Endothelial cell of umbilical vein (primary cell): ENCODE data around the gene ELOA. TPM values are rescaled to one million over a fixed set of nuclear protein-coding genes. Genes with fewer than 3 reads are reported as not detected.

ENCODE experiments used
- BruUV-seq: library from RNA; stranded (reverse); fragments of 400-500 nt; replicated peaks from 2 replicates; lab custom pipeline; 2021; lab: Mats Ljungman, UMichigan
- CTCF ChIA-PET: fragments of 300-600, 350-600 bp; sonication (Branson Sonifier 250); formaldehyde crosslinking; loops from one replicate; lab custom pipeline; 2021; ENCODE audit warnings: antibody characterized with exemption, inconsistent platforms; lab: Charles Lee
- POLR2A ChIA-PET: fragments of 300-600, 350-600 bp; sonication (Branson Sonifier 250); formaldehyde crosslinking; loops from one replicate; lab custom pipeline; 2021; ENCODE audit warnings: antibody characterized with exemption, inconsistent platforms; lab: Charles Lee
- DNase-seq: peaks from one replicate; pipeline ENCODE4 v3.0.0-alpha.2; 2011; ENCODE audit warnings: low read depth, low spot score
- FAIRE-seq: peaks from 2 replicates; lab custom pipeline; 2011; peaks lifted over from hg19 to GRCh38; lab: Jason Lieb, UNC
- H2AFZ ChIP-seq: 2 replicates; pipeline ENCODE4 v1.6.0; 2012; ENCODE audit warnings: low read depth, low read length, control low read depth, inconsistent platforms
- H3K27ac ChIP-seq: 2 replicates; pipeline ENCODE4 v1.5.1; 2011; ENCODE audit warnings: low read depth, mild to moderate bottlenecking, control low read depth, low read length, moderate library complexity; ENCODE audit not compliant: insufficient read depth
- H3K27me3 ChIP-seq, 2 experiments: 2 replicates each; pipeline versions ENCODE4 v1.6.0 to v1.6.1; 2011; ENCODE audit warnings: low read length in 2 of 2, mixed read lengths in 1 of 2; ENCODE audit not compliant: control insufficient read depth in 2 of 2, insufficient read depth in 2 of 2
- H3K36me3 ChIP-seq, 2 experiments: 2 replicates in 1 of 2; 3 replicates in 1 of 2; pipeline ENCODE4 v1.5.1; 2011; ENCODE audit warnings: low read length in 2 of 2, mild to moderate bottlenecking in 1 of 2, moderate library complexity in 1 of 2; ENCODE audit not compliant: control insufficient read depth in 2 of 2, insufficient read depth in 2 of 2; ENCODE audit errors: extremely low read depth in 1 of 2
- H3K4me1 ChIP-seq: 3 replicates; pipeline ENCODE4 v1.5.1; 2011; ENCODE audit warnings: mild to moderate bottlenecking, low read length; ENCODE audit not compliant: control insufficient read depth, insufficient read depth; ENCODE audit errors: extremely low read depth
- H3K4me2 ChIP-seq: 2 replicates; pipeline ENCODE4 v1.6.1; 2011; ENCODE audit warnings: low read length, control low read depth, mixed read lengths; ENCODE audit not compliant: insufficient read depth
- H3K4me3 ChIP-seq, 3 experiments: fragments of 200-600 bp in 1 of 3; sonication (generic), shearing (Covaris generic) in 1 of 3; replicated peaks in 1 of 3; 2 replicates each; pipeline ENCODE4 v1.5.1; 2011 to 2016; ENCODE audit warnings: control low read depth in 3 of 3, low read length in 3 of 3, mild to moderate bottlenecking in 2 of 3, inconsistent platforms in 1 of 3, low read depth in 1 of 3, moderate library complexity in 1 of 3; ENCODE audit not compliant: insufficient read depth in 1 of 3
- H3K79me2 ChIP-seq: 2 replicates; pipeline ENCODE4 v1.6.0; 2012; ENCODE audit warnings: low read length, inconsistent platforms; ENCODE audit not compliant: control insufficient read depth, insufficient read depth
- H3K9ac ChIP-seq: replicated peaks from 2 replicates; pipeline ENCODE3; 2011; ENCODE audit warnings: low read length, control low read depth; ENCODE audit not compliant: insufficient read depth; ENCODE audit errors: extremely low read depth
- H3K9me1 ChIP-seq: replicated peaks from 3 replicates; pipeline ENCODE4 v1.6.0; 2011; ENCODE audit warnings: mild to moderate bottlenecking, low read length; ENCODE audit not compliant: control insufficient read depth, insufficient read depth; ENCODE audit errors: extremely low read depth
- H3K9me3 ChIP-seq: replicated peaks from 2 replicates; pipeline ENCODE4 v1.5.1; 2012; ENCODE audit warnings: low read length, inconsistent platforms; ENCODE audit not compliant: control insufficient read depth, insufficient read depth
- H4K20me1 ChIP-seq: replicated peaks from 2 replicates; pipeline ENCODE3; 2011; ENCODE audit warnings: mild to moderate bottlenecking, low read length; ENCODE audit not compliant: control insufficient read depth, insufficient read depth; ENCODE audit errors: extremely low read depth
- EZH2 ChIP-seq: IDR thresholded peaks from 2 replicates; pipeline ENCODE4 v1.6.1; 2012; ENCODE audit warnings: borderline replicate concordance, low read depth, mild to moderate bottlenecking, moderate library complexity, low read length, inconsistent platforms; ENCODE audit not compliant: severe bottlenecking
- FOS ChIP-seq: IDR thresholded peaks from 2 replicates; pipeline ENCODE4 v1.6.1; 2011; ENCODE audit warnings: mild to moderate bottlenecking, low read length, moderate library complexity, borderline replicate concordance; ENCODE audit not compliant: insufficient read depth
- GATA2 ChIP-seq: IDR thresholded peaks from 2 replicates; pipeline ENCODE4 v1.7.0; 2011; ENCODE audit warnings: low read depth, mild to moderate bottlenecking, moderate library complexity, mixed read lengths, low read length; ENCODE audit not compliant: insufficient read length, insufficient read depth
- JUN ChIP-seq: IDR thresholded peaks from 2 replicates; pipeline ENCODE4 v1.6.1; 2011; ENCODE audit warnings: borderline replicate concordance, low read depth; ENCODE audit not compliant: insufficient read length, insufficient read depth
- MYC ChIP-seq: IDR thresholded peaks from one replicate; pipeline ENCODE4 v1.6.1; 2011; ENCODE audit warnings: mild to moderate bottlenecking, low read depth, low read length
- POLR2A ChIP-seq: IDR thresholded peaks from 2 replicates; pipeline ENCODE4 v1.6.1; 2012; ENCODE audit warnings: low read depth, mild to moderate bottlenecking, control low read depth, low read length
- POLR2AphosphoS5 ChIP-seq: IDR thresholded peaks from 2 replicates; pipeline ENCODE4 v1.6.1; 2012; ENCODE audit warnings: low read depth, mild to moderate bottlenecking, control low read depth, low read length, moderate library complexity; ENCODE audit not compliant: insufficient read depth
- dilution Hi-C: fragments of 300-500 bp; cut with MboI; formaldehyde crosslinking; loops from one replicate; pipeline ENCODE4 v1.15.0; 2019; ENCODE audit warnings: low sequenced_read_pairs; ENCODE audit not compliant: extremely low pct_ligation_motif_present
- intact Hi-C: fragments of 100-400 bp; cut with micrococcal nuclease; formaldehyde crosslinking; loops from one replicate; pipeline ENCODE4 v1.10.0; 2022
- polyA plus RNA-seq, 4 experiments: library from polyadenylated mRNA; depleted of rRNA in 3 of 4; stranded (reverse) in 3 of 4; unstranded in 1 of 4; fragments of >200 nt; gene quantifications; 2 replicates each; pipeline versions ENCODE4 v1.2.1 to v1.2.3, GENCODE V29; 2011 to 2012; ENCODE audit warnings: missing spikeins in 1 of 4
- total RNA-seq: library from RNA; stranded (reverse); gene quantifications from 2 replicates; pipeline ENCODE4 v1.2.3, GENCODE V29; 2021
- TF ChIP-seq, protein P1 (sequence below), 2 donors: IDR thresholded peaks; 1 replicate in 1 of 2; 2 replicates in 1 of 2; pipeline ENCODE4 v1.5.1; 2011; ENCODE audit warnings: low read length in 2 of 2, mild to moderate bottlenecking in 2 of 2, moderate library complexity in 2 of 2, control low read depth in 1 of 2, inconsistent platforms in 1 of 2, low read depth in 1 of 2; ENCODE audit not compliant: insufficient read depth in 1 of 2; ENCODE audit errors: extremely low read depth in 1 of 2
- TF ChIP-seq, protein P2 (sequence below): IDR thresholded peaks from 2 replicates; pipeline ENCODE4 v1.6.1; 2011; ENCODE audit not compliant: insufficient read depth, insufficient read length

Gene ELOA
- total and polyA plus RNA-seq, 2 donors (not counting 3 experiments of a cell fraction or from before 2014, with no cell fraction given) = 11.9 to 42.6 TPM

DNA sequence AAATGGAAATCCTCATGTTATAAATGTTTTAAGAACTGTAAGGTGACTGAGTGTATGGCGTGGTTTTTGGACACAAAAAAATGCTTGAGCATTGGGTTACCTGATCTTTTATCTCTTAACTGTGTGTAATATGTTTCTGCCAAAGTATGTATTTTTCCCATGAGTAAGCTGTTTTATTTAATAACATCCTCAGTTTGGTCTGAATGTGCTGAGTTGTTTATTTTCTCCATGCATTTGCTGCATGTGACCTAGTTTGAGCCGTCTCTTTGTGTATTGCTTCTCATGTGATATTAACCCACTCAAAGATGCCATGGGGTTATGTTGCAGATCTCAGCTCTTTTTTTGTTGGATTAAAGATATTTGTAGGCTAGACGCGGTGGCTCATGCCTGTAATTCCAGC, 41.6 kb downstream of the ELOA start:
- H3K9me3 ChIP-seq = no peaks in the 10 kb centered on the region
- BruUV-seq = no TSS peak
- no peak for TF ChIP-seq POLR2AphosphoS5
- no peak for TF ChIP-seq EZH2
- TF ChIP-seq MYC = no peak
- no peak for TF ChIP-seq JUN
- TF ChIP-seq, protein P1, sequence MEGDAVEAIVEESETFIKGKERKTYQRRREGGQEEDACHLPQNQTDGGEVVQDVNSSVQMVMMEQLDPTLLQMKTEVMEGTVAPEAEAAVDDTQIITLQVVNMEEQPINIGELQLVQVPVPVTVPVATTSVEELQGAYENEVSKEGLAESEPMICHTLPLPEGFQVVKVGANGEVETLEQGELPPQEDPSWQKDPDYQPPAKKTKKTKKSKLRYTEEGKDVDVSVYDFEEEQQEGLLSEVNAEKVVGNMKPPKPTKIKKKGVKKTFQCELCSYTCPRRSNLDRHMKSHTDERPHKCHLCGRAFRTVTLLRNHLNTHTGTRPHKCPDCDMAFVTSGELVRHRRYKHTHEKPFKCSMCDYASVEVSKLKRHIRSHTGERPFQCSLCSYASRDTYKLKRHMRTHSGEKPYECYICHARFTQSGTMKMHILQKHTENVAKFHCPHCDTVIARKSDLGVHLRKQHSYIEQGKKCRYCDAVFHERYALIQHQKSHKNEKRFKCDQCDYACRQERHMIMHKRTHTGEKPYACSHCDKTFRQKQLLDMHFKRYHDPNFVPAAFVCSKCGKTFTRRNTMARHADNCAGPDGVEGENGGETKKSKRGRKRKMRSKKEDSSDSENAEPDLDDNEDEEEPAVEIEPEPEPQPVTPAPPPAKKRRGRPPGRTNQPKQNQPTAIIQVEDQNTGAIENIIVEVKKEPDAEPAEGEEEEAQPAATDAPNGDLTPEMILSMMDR (IDR thresholded peaks at IDR 0.05; ENCODE audit: extremely low read depth in 1 of 2, insufficient read depth in 1 of 2, low read depth in 1 of 2, low read length in 2 of 2) = no peak
- no peak for TF ChIP-seq GATA2
- TF ChIP-seq POLR2A = no peak
- TF ChIP-seq FOS = no peak
- TF ChIP-seq, protein P2, sequence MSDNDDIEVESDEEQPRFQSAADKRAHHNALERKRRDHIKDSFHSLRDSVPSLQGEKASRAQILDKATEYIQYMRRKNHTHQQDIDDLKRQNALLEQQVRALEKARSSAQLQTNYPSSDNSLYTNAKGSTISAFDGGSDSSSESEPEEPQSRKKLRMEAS = no peak
- no peaks in the 10 kb centered on the region for H3K9me1 ChIP-seq
- dilution Hi-C loops (no loop called here), intact Hi-C loops (no loop called here)
- no peak overlapping the region for H3K27ac ChIP-seq
- POLR2A ChIA-PET = interaction anchor here (0.6 kb wide), 1 partner anchor 434 kb away, joined by 4 read pairs; no protein-coding TSS in a partner anchor
- peaks cover 24% of the 10 kb centered on the region for H3K79me2 ChIP-seq
- CTCF ChIA-PET = interaction anchor here (2.3 kb wide), 1 partner anchor 13 kb away, joined by 9 read pairs; no protein-coding TSS in a partner anchor
- no peaks in the 10 kb centered on the region for H4K20me1 ChIP-seq
- H3K4me2 ChIP-seq = no peak overlapping the region
- H2AFZ ChIP-seq = no peak overlapping the region
- H3K4me3 ChIP-seq = no peak overlapping the region
- no peaks in the 10 kb centered on the region for H3K27me3 ChIP-seq
- DNase-seq (no peak), FAIRE-seq (no peak)
- peaks cover 13% of the 10 kb centered on the region for H3K4me1 ChIP-seq
- H3K9ac ChIP-seq = no peak overlapping the region
- H3K36me3 ChIP-seq = peaks cover 12% of the 10 kb centered on the region in 2 experiments
